GM21723 (cell line): ENCODE measurements around the gene ITGA5.
A peak's percentile ranks its signal among the peaks of the same experiment; 100 is the strongest.

Experiments used
- ATAC-seq: cut with Tn5 transposase; IDR thresholded peaks from one replicate; pipeline ENCODE4 v1.9.1; 2021; ENCODE audit warnings: mild to moderate bottlenecking, moderate library complexity; ENCODE audit not compliant: unreplicated experiment

ITGA5 gene

DNA sequence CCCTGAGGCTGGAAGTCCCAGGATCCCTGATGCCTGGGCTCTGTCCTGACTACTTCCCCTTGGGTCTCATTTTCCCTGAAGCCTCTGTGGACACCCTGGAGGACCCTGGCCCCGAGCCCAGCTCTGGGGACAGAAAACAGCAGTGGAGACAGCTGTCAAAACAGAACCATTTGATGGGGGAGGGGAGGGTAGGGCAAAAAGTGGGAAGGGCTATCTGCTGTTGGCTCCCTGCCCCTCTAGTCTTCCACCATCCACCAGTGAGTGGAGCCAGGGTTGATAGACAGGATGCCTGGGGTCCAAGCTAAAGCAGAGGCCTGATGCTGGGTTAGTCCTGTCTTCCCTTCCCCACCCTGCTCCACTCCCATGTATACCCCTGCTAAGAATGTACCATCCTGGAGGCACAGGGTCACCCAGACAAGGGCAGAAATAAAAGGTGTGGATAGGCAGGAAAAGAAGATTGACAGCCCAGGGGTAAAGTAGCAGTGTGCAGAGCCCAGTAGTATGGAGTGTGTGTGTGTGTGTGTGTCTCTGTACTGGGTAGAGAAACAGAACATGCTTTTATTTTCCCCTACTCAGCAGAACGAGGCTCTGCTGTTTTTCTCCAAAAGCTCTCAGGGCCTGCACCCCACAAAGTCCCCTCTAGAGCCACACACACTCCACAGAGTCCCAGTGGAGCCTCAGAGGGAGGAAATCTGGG, 44.4 kb downstream of the ITGA5 start:
- ATAC-seq, result no peak

DNA sequence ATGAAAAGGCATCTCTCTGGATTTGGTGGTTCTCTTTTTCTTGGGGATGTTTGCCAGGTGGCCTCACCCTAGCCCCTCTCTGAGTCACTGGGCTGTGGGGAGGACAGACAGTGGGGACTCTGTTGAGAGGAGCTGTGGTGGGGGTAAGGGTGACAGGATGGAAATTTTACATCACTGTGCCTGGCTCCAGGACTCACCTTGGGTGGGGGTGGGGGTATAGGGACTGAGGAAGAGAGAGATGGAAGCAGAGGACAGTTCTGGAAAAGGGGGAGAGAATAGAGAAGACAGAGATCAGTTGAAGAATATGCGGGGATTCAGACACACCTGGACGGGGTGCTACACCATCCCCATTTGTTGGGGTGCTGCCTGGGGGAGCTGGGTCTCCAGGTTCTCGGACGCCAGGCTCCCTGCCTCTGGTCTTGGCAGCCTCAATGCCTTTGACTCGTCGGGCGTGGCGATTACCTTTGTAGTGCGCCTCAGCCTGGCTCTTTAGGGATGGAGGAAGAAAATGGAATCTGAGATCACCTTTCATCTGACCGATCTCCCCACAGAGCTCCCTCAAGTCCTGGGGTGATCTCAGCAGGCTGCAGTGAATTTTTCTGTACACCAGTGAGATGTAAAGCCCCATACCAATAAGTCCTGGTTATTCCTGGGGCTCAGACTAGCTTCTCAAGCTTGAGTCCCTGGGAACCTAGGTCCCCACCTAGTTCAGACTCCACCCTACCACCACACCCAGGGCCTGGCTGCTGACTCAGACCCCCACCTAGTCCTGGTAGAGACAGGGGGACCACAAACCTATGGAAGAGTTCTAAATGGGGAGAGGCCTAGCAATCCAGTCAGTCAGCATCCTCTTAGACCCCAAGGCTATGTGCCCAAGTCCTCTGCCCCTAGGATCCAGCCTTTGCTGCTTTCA, 45.2 kb downstream of the ITGA5 start:
- no peak for ATAC-seq

DNA sequence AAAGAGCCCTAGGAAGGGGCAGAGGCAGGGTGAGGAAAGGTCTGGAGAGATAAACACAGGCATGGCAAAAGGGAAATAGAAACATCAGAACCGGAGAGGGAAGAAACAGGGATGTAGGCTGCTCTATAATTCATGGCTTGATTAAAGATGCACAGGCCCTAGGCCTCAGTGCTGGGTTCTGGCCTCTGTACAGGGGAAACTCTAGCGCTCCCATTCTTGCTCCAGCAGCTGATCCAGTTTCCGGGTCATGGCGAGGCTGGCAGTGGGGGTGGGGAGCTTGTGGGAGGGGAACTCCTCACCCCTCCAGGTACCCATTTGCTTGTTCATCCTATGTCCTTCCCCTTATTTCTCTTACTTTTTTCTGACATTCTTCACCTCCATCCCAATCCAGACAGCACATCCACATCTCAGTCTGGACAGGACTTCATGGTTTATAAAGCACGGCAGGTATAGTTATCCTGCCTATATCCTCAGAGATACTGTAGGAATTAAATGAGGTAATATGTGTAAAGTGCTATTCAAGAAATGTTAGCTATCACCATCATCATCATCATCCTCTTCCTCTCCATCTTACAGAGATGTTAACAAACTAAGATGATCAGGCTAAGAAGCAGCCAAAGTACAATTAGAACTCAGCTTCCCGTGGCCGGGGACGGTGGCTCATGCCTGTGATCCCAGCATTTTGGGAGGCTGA, 46.8 kb downstream of the ITGA5 start:
- ATAC-seq, result no peak

DNA sequence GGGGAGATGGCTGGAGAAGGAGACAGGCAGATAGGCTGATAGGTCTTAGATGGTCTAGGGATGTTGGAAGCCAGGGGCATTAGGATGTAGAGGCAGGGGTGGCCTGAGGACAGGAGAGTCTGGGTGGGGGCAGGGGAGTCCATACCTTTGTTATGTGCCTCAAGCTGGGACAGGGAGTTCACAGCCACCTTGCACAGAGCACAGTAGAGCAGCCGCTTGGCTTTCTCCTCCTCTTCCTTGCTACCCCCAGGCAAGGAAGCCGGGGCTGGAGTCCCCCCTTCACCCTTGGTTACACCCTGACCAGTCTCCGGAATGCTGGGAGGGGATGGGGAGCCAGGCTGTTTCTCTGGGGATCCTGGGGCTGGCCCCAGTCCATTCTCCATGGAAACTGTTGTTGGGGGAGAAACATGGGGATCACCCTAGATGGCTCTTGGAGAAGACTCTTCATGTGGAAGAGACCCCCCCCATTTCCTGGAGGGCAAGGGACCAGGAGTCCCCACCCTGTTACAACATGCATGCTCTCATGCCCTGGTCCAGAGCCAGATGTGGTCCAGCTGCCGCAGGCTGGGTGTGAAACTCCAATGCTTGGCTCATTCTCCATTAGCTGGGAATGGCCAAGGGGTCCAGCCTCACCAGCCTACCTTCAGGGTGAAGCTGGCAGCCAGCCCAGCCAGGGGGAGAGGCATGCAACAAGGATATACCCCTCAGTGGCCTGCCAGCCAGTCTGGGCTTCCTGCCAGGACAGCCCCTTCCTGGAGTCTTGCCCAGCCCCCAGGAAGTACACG, 47.5 kb downstream of the ITGA5 start:
- ATAC-seq, result no peak

DNA sequence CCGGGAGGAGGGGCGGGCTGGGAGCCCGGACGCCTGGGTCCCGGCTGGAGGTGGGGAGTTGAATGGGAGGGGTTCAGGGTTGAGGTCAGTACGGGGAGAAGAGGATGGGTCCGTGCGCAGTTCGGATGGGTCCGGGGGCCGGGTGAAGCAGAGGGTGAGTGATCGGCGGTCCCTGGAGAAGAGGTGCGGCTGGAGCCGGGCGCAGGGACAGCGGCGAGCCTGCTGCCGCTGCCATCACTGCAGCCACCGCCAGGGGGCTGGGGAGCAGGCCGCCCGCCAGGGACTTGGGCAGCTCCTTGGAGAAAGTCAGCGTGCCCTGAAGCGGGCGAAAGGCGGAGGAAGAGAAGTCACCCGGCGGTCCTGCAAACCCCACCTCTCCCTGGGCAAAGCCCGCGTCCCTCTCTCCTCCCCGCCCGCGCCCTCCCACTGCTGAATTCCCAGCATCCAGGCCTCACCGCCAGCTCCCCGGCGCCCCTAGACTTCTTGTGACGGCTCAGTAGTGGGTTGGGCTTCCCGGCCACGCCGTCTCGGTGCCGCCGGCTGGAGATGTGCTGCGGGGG, 48.8 kb downstream of the ITGA5 start:
- ATAC-seq, result no peak

DNA sequence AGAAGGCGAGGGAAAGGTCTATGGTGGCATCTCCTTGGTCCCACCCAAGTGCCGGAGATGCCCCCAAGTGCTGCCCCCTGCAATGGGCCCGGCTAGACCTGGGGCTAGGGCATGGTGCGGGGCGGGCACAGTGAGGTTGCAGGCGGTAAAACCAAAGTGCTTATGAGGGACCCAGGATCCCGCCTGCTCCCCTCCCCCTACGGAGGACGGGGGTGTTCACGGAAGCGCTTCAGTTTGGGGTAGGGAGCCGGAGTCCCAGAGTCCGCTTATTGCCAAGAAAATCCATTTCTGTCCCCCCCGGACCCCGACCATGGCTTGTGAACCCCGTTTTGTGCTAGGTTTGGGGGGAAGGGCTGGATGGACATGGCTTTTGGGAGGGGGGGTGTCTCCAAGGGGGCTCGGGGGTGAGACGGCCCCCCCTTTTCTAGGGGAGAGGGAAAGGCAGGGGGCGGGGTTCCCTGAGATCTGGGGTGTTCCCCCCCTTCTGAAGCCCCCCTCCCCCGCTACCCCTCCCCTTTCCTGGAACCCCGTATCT, 49.4 kb downstream of the ITGA5 start:
- ATAC-seq, result no peak

DNA sequence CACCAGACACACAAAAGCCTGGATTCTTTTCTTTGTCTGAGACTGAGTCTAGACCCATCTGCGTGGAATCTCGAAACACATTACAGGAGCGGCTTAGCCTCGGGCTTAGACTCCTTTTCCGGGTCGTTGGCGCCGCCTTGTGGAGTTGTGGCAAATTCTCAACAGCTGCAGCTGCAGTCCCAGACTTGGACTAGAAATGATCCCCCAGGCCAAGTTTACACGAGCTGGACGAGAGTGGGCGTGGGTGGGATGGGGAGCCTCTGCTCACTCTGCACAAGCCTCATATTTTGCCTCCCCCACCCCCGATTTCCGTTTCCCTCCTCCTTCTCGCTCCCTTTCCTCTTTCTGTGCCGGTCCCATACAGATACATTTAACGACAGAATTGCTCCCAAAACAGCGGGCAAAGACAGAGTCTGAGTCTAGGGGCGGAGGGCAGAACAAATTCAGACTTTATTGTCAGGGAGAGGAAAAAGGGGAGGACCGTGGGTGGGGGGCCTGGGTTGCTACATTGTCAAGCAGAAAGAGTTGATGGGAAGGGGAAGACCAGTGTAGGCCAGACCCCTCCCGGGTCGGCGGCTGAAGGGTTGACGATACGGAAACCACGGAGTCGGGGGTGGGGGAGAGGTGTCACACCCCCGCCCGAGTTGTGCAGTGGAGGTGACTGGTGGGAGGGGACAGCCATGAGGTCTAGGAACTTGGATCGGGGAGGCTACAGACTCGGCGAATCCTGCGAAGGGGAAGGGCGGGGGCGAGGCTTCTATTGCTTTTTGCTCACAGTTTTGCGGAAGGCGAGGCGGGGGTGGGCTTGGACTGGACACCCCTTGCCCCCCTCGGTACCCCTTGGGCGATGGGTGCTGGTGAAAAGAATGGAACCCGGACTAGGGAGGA, 50.1 kb downstream of the ITGA5 start:
- peak; percentile 84 for ATAC-seq

DNA sequence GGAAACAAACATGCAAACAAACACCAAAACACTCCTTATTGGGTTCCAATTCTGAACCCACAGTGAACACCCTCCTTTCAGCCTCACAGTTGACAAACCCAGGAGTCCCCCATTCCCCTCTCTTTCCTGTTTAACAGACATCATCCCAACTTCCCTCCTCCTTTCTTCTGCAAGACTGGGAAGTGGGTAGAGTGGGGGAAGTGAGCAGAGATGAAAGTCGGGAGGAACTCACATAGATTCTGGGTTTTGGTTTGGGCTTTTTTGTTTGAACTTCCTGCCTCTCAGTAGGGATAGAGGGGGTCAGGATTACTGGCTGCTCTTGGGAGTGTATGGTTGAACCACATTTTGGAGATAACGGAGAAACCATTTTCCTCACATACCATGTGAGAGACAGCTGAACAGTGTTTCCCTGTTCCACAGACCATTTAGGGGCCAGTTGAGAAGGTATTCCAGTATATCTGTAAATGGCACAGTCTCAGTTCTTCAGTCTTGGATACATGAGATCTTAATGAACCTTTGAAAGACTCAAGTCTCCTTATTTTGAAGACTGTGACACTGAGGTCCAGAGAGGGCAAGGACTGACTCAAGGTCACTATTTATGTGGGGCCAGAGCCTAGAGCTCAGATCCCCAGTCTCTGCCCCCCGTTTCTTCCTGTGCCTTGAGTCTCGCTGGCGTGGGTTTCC, 50.9 kb downstream of the ITGA5 start:
- ATAC-seq, result peak; percentile 27

DNA sequence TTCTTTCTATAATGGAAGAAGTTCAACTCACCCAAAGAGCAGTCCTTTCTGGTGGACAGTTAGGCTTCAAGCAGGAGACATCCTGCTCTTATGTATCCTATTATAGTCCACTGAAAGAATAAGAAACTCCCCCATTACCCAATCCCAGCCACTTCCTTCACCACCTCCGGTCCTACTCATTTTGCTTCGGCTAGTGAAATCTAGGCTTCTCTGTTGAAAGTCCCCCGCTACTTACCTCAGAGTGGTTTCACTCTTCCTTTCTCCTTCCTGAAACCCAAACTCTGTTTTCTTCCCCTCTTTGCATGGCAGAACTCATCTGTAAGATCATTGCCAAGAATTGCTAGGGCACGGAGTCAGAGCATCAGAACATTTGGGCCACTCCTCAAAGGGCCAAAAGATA, 54.7 kb downstream of the ITGA5 start, which contains the start of gene GPR84:
Gene GPR84 (minus strand): TSS at position 74 of the 400 bp plus-strand sequence. CDS start 635 bp downstream, outside the sequence.
- ATAC-seq, result no peak

DNA sequence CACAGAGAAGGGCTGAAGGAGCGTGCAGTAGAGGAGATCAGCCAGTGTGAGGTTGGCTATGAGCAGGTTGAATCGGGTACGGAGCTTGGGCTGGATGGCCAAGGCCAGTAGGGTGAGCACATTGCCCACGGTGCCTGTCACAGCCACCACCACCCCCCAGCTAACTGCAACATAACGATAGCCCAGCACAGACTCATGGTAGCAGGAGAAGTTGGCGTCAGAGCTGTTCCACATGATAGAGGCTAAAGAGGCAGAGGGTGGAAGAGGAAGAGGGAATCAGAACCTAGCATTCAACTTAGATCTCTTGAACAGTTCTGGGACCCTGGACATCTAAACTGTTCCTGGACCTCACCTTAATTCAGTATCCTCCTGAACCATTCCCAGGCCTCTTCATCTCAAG, 55.4 kb downstream of the ITGA5 start:
- ATAC-seq, result no peak

DNA sequence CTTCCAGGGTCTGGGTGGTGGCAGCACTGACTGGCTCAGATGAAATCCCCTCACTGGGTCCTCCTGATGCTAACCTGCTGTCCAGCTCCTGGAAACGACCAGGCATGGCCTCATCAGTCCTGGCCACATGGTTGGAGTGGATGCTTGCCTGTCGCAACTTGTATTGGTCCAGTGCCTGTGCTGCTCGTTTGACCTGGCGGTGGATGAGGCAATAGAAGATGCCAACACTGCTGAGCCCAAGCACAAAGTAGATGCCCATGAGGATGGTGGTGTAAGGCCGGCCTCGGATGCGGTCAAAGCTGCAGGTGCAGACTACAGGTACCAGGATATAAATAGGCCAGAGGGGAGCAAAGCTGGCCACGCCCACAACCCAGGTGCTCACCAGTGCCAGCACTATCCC, 56.0 kb downstream of the ITGA5 start:
- ATAC-seq, result no peak

DNA sequence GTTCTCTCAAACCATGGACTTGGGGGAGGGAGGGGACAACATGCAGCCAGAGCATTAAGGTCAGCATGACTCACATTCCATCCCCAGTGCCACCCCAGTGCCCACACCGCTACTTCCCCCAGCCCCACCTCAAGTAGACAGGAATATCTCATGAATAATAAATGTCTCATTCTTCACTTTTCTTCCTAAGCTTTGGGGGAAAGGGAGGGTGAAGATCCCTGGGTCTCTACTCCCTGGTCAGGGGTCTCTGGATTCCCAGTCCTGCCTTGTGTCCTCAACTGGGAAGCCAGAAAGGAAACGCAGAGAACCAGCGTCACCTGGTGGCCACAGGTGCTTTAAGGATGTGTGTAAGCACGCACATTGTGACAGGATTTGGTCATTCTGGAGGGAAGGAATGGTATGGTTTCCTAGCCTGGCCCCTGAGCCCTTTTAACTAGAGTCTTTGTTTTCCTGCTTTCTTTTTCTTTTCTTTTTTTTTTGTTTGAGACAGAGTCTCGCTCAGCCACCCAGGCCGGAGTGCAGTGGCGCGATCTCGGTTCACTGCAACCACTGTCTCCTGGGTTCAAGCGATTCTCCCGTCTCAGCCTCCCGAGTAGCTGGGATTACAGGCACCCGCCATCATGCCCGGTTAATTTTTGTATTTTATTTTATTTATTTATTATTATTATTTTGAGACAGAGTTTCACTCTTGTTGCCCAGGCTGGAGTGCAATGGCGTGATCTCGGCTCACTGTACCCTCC, 58.2 kb downstream of the ITGA5 start:
- no peak for ATAC-seq

DNA sequence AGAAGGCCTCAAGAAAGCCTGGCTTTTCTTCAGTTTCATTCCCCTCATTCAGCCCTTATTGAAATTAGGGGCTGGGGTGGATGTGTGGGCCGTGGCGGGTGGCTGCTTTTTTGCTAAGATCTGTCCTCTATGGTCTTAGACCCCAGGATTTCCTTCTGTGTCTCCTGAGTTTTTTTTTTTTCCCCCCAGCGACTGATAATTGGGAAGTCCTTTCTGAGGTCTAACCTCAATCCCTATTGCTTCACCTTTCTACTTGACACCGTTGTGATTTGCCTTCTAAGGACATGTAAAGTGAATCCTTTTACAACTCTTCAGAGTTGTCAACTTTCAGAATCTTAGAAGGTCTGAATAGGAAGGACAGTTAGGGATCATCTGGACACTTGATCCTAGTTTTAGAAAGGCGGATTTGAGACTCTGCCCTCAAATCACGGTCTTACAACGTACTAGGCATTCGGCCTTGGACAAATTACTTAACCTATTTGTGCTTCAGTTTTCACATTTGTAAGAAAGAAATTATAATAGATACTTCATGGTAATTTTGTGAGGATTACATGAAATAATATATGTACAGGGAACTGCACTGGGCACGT, 59.2 kb downstream of the ITGA5 start:
- no peak for ATAC-seq

DNA sequence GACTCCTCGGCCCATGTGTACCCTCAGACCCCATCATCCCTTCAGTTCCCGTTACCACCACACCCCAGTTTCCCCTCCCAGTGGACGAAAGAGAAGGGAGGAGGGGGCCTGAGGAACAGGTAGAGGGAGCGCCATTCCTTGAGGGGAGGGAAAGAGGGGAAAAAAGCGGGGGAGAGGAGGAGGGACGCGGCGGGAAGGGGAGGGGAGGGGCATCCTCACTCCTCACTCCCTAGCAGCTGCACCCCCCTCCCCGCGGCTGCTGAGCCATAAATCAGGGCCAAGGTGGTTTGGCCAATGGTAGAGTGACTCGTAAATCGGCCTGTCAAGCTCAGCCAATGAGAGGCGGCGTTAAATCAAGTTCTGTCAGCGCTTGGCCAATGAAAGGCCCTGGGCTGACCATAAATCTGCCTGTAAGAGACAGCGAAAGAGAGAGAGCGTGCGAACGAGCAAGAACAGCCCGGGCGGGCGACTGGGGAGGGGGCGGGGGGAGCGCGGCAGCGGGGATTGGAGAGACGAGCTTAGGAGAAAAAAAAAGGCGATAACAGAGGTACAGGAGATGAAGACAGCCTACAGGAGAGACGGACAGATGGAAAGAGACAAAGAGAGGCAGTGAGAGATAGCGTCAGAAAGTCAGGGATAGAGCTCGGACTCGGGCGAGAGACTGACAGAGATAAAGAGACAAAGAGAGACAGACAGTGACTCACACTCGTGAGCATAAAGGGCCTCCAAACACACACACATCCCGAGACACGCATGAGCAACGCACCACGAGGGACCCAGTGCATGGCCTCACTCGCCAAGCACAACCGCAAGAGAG, 59.9 kb downstream of the ITGA5 start:
- ATAC-seq, result peak; percentile 96

DNA sequence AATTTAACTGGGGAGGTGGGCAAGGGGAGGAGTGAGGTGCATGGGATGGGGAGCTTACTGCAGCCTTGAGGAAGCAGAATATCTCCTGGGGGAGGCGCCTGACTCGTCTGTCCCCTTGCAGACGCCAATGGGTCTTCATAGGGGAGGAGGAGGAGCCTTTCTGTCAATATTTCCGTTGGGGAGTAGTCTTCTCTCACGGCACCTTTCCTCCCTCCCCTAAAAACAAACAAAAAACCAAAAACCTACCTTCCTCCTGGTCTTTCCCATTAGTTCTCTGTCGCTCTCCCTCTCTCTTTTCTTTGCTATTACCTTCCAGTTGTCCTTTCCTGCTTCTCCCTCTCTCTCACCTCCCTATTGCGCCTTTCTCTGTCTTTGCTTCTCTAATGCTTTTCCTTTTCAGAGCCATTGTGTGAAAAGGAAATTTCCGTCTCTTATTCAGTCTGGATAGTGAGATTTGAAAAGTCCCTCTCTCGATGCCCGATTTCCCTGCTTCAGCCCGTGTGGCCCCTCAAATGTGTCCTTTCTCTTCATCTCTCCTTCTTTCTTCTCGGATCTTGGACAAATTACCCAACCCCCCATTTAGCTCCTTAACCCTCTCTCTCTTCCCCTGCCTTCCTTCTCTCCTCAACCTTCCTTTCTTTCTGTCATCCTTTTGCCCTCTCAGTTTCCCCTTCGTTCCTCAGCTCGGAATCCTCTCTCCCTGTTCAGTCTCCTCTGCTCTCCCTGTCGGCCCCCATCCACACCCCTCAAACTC, 60.7 kb downstream of the ITGA5 start:
- peak; percentile 37 for ATAC-seq
